Measurements from ENCODE around the gene ATF6B. TPM values are rescaled to one million over a fixed set of nuclear protein-coding genes. Genes with fewer than 3 reads are reported as not detected.

The ATF6B gene
- total and polyA plus RNA-seq, 2 of the 8 experiments (the other 6 are each of a cell fraction or from before 2014, with no cell fraction given) = 38.1 to 42.2 TPM

GRCh38 chr6:32069460-32069859, 58.6 kb downstream of the ATF6B start (continued):
- no peak for TF ChIP-seq CHD2 (IDR thresholded peaks at IDR 0.05; ENCODE audit: low read length)

Data from H1 (cell line).